Effector memory CD4-positive, alpha-beta T cell (primary cell): Measurements from ENCODE around the gene COPA.

Source experiments
- DNase-seq, 3 donors: peaks; one replicate each; pipeline ENCODE4 v3.0.0-alpha.2; 2020
- H3K27ac ChIP-seq: 2 replicates; pipeline ENCODE4 v1.7.0; 2013; ENCODE audit warnings: mild to moderate bottlenecking, low read length, moderate library complexity; ENCODE audit not compliant: insufficient read depth, poor library complexity, severe bottlenecking
- H3K27me3 ChIP-seq: replicated peaks from 2 replicates; pipeline ENCODE4 v1.7.0; 2013; ENCODE audit warnings: mild to moderate bottlenecking, low read length; ENCODE audit not compliant: insufficient read depth, control insufficient read depth, poor library complexity, severe bottlenecking
- H3K36me3 ChIP-seq: 2 replicates; pipeline ENCODE4 v1.7.0; 2013; ENCODE audit warnings: mild to moderate bottlenecking, low read length, moderate library complexity; ENCODE audit not compliant: control insufficient read depth, insufficient read depth
- H3K4me1 ChIP-seq: 2 replicates; pipeline ENCODE4 v1.7.0; 2013; ENCODE audit warnings: low read length, mild to moderate bottlenecking; ENCODE audit not compliant: control insufficient read depth, insufficient read depth, poor library complexity, severe bottlenecking
- H3K4me3 ChIP-seq: 2 replicates; pipeline ENCODE4 v1.7.0; 2013; ENCODE audit warnings: low read length, low read depth, mild to moderate bottlenecking; ENCODE audit not compliant: insufficient read depth, poor library complexity, severe bottlenecking
- H3K9me3 ChIP-seq: 2 replicates; pipeline ENCODE4 v1.7.0; 2013; ENCODE audit warnings: mild to moderate bottlenecking, low read length, moderate library complexity; ENCODE audit not compliant: control insufficient read depth

COPA gene

GRCh38 chr1:160362168-160362957, 19.3 kb upstream of the COPA start:
- Histone ChIP-seq H3K4me3 (no peak overlapping the region), H3K27me3 (no peaks in the 10 kb centered on the region), H3K4me1 (no peaks in the 10 kb centered on the region), H3K27ac (no peak overlapping the region), H3K36me3 (peaks cover 18% of the 10 kb centered on the region), H3K9me3 (no peaks in the 10 kb centered on the region)
- DNase-seq = no peak

GRCh38 chr1:160361814-160362167, 18.7 kb upstream of the COPA start:
- Histone ChIP-seq H3K27ac (no peak overlapping the region), H3K9me3 (no peaks in the 10 kb centered on the region), H3K4me3 (no peak overlapping the region), H3K36me3 (peaks cover 24% of the 10 kb centered on the region), H3K4me1 (no peaks in the 10 kb centered on the region), H3K27me3 (no peaks in the 10 kb centered on the region)
- no peak for DNase-seq

GRCh38 chr1:160361199-160361598, 18.1 kb upstream of the COPA start:
- Histone ChIP-seq H3K36me3 (peaks cover 29% of the 10 kb centered on the region), H3K27me3 (no peaks in the 10 kb centered on the region), H3K27ac (no peak overlapping the region), H3K4me3 (no peak overlapping the region), H3K9me3 (no peaks in the 10 kb centered on the region), H3K4me1 (no peaks in the 10 kb centered on the region)
- DNase-seq = no peak

GRCh38 chr1:160360227-160360695, 17.2 kb upstream of the COPA start:
- Histone ChIP-seq H3K36me3 (peaks cover 39% of the 10 kb centered on the region), H3K27ac (no peak overlapping the region), H3K4me3 (no peak overlapping the region), H3K9me3 (no peaks in the 10 kb centered on the region), H3K4me1 (no peaks in the 10 kb centered on the region), H3K27me3 (no peaks in the 10 kb centered on the region)
- no peak for DNase-seq

GRCh38 chr1:160359559-160360226, 16.6 kb upstream of the COPA start:
- no peaks in the 10 kb centered on the region for H3K4me1 ChIP-seq
- DNase-seq = no peak
- H3K27ac ChIP-seq = no peak overlapping the region
- H3K36me3 ChIP-seq = peaks cover 45% of the 10 kb centered on the region
- no peaks in the 10 kb centered on the region for H3K9me3 ChIP-seq
- no peak overlapping the region for H3K4me3 ChIP-seq
- no peaks in the 10 kb centered on the region for H3K27me3 ChIP-seq

GRCh38 chr1:160358073-160358472, 15.0 kb upstream of the COPA start:
- Histone ChIP-seq H3K27ac (no peak overlapping the region), H3K4me3 (no peak overlapping the region), H3K27me3 (no peaks in the 10 kb centered on the region), H3K36me3 (peaks cover 61% of the 10 kb centered on the region), H3K9me3 (no peaks in the 10 kb centered on the region), H3K4me1 (no peaks in the 10 kb centered on the region)
- no peak for DNase-seq

- no peak for DNase-seq
- H3K4me1 ChIP-seq = no peaks in the 10 kb centered on the region
- no peak overlapping the region for H3K27ac ChIP-seq
- H3K27me3 ChIP-seq = no peaks in the 10 kb centered on the region
- no peak overlapping the region for H3K4me3 ChIP-seq
- H3K36me3 ChIP-seq = peaks cover 67% of the 10 kb centered on the region
- no peaks in the 10 kb centered on the region for H3K9me3 ChIP-seq
These were observed 14.4 kb upstream of the COPA start for GRCh38 chr1:160357286-160358002.

- Histone ChIP-seq H3K9me3 (no peaks in the 10 kb centered on the region), H3K4me3 (no peak overlapping the region), H3K27ac (no peak overlapping the region), H3K36me3 (peaks cover 90% of the 10 kb centered on the region), H3K27me3 (no peaks in the 10 kb centered on the region), H3K4me1 (no peaks in the 10 kb centered on the region)
- no peak for DNase-seq
These were observed 11.4 kb upstream of the COPA start for GRCh38 chr1:160354388-160354985.

GRCh38 chr1:160353223-160353622, 10.2 kb upstream of the COPA start:
- no peaks in the 10 kb centered on the region for H3K9me3 ChIP-seq
- H3K27ac ChIP-seq = no peak overlapping the region
- H3K27me3 ChIP-seq = no peaks in the 10 kb centered on the region
- H3K4me3 ChIP-seq = no peak overlapping the region
- peaks cover 98% of the 10 kb centered on the region for H3K36me3 ChIP-seq
- no peaks in the 10 kb centered on the region for H3K4me1 ChIP-seq
- DNase-seq = no peak
